ENCODE data around the gene C4orf46. TPM values are rescaled to one million over a fixed set of nuclear protein-coding genes. Genes with fewer than 3 reads are reported as not detected.
"Not testable (repeated sequence)": the region's sequence is repeated elsewhere in the genome, so short reads cannot be mapped to it uniquely, and the experiment has no call there.

Gene C4orf46
- 10 to 100 TPM; 12.6 to 15.4 (median 13.2) TPM for total RNA-seq

- Histone ChIP-seq H3K4me1 (peaks cover 10 to 11% of the 10 kb centered on the region in 2 donors), H3K27ac (peak within 1 kb of the TSS; percentile 94 to 98 (median 96)), H3K9me3 (no peaks in the 10 kb centered on the region), H3K4me3 (replicated peaks in 1 of 3) (peak within 1 kb of the TSS; percentile 56 to 94 (median 91)), H3K36me3 (no peaks in the 10 kb centered on the region), H3K27me3 (no peaks in the 10 kb centered on the region)
- TF ChIP-seq CTCF (IDR thresholded peaks at IDR 0.05) (no peak), POLR2A (IDR thresholded peaks at IDR 0.05) (no peak)
- intact Hi-C loops (cut with DNase I) = no loop called here
- 0% methylated on average over 3 to 20 of the region's 20 CpGs for WGBS, 2 donors
- no peak for DNase-seq
Observed at GRCh38 chr4:158671665-158671914, at the start of gene C4orf46. TSS of gene C4orf46 (minus strand) at chr4:158671887. CDS start at chr4:158671801, 86 bp downstream.

GRCh38 chr4:158715802-158716201 is 44.1 kb upstream of the C4orf46 start:
- no peak for DNase-seq
- intact Hi-C loops (cut with DNase I) = no loop called here
- WGBS, 2 donors = 77 to 82% methylated on average over 3 of the region's 3 CpGs
- no peaks in the 10 kb centered on the region for H3K4me1 ChIP-seq
- peaks cover 38 to 49% of the 10 kb centered on the region in 2 donors for H3K36me3 ChIP-seq
- H3K4me3 ChIP-seq (replicated peaks in 1 of 3) = no peak overlapping the region
- no peaks in the 10 kb centered on the region for H3K9me3 ChIP-seq
- TF ChIP-seq CTCF (IDR thresholded peaks at IDR 0.05) (no peak), POLR2A (IDR thresholded peaks at IDR 0.05) (no peak)
- H3K27me3 ChIP-seq = no peaks in the 10 kb centered on the region
- no peak overlapping the region for H3K27ac ChIP-seq

- TF ChIP-seq CTCF (IDR thresholded peaks at IDR 0.05) = no peak
- TF ChIP-seq POLR2A (IDR thresholded peaks at IDR 0.05) = no peak
- Histone ChIP-seq H3K4me1 (no peaks in the 10 kb centered on the region), H3K27me3 (no peaks in the 10 kb centered on the region), H3K36me3 (peaks cover 45 to 55% of the 10 kb centered on the region in 2 donors), H3K9me3 (no peaks in the 10 kb centered on the region), H3K4me3 (replicated peaks in 1 of 3) (no peak overlapping the region), H3K27ac (no peak overlapping the region)
- intact Hi-C loops (cut with DNase I) = no loop called here
- DNase-seq = no peak
- WGBS, 2 donors = 93 to 94% methylated on average over 4 of the region's 4 CpGs
Observed at GRCh38 chr4:158714937-158715336, 43.2 kb upstream of the C4orf46 start.

- DNase-seq; intact Hi-C loops (cut with DNase I); H3K4me1 ChIP-seq; H3K4me3 ChIP-seq (replicated peaks in 1 of 3); H3K9me3 ChIP-seq; H3K27ac ChIP-seq; H3K27me3 ChIP-seq: not testable (repeated sequence)
- 91 to 97% methylated on average over 4 of the region's 4 CpGs for WGBS, 2 donors
- peaks cover 51 to 52% of the 10 kb centered on the region in 2 donors for H3K36me3 ChIP-seq
Observed at GRCh38 chr4:158712622-158713021, 40.9 kb upstream of the C4orf46 start.

GRCh38 chr4:158710814-158711213 is 39.1 kb upstream of the C4orf46 start:
- Histone ChIP-seq H3K36me3 (peaks cover 40 to 44% of the 10 kb centered on the region in 2 donors), H3K27ac (no peak overlapping the region), H3K27me3 (no peaks in the 10 kb centered on the region), H3K4me1 (no peaks in the 10 kb centered on the region), H3K9me3 (no peaks in the 10 kb centered on the region), H3K4me3 (replicated peaks in 1 of 3) (no peak overlapping the region)
- WGBS, 2 donors = 65 to 80% methylated on average over 1 of the region's 1 CpG
- TF ChIP-seq CTCF (IDR thresholded peaks at IDR 0.05) = peak in 1 of 6 experiments; percentile 20
- no peak for TF ChIP-seq POLR2A (IDR thresholded peaks at IDR 0.05)
- intact Hi-C loops (cut with DNase I) = no loop called here
- no peak for DNase-seq

- DNase-seq = no peak
- Histone ChIP-seq H3K36me3 (peaks cover 12 to 21% of the 10 kb centered on the region in 2 donors), H3K27ac (no peak overlapping the region), H3K27me3 (no peaks in the 10 kb centered on the region), H3K4me3 (replicated peaks in 1 of 3) (no peak overlapping the region), H3K9me3 (no peaks in the 10 kb centered on the region), H3K4me1 (no peaks in the 10 kb centered on the region)
- intact Hi-C loops (cut with DNase I) = no loop called here
- TF ChIP-seq POLR2A (IDR thresholded peaks at IDR 0.05) (no peak), CTCF (IDR thresholded peaks at IDR 0.05) (no peak)
- WGBS, 2 donors = 93 to 97% methylated on average over 4 of the region's 4 CpGs
Observed at GRCh38 chr4:158704274-158704673, 32.6 kb upstream of the C4orf46 start.

Measured in thyroid gland (tissue), 4 donors.